H9 (cell line): ENCODE data around the gene IL17RE. TPM values are rescaled to one million over a fixed set of nuclear protein-coding genes. Genes with fewer than 3 reads are reported as not detected.

Source experiments
- DNase-seq: peaks from one replicate; pipeline ENCODE4 v3.0.0-alpha.2; 2017
- H2AFZ ChIP-seq: one replicate; pipeline ENCODE4 v1.6.1; 2013; ENCODE audit warnings: mild to moderate bottlenecking, low read length, control low read depth, moderate library complexity
- H2AK5ac ChIP-seq: 2 replicates; pipeline ENCODE4 v1.6.1; 2013; ENCODE audit warnings: low read length, control low read depth, mixed read lengths; ENCODE audit not compliant: insufficient read length
- H2BK120ac ChIP-seq: one replicate; pipeline ENCODE4 v1.6.1; 2013; ENCODE audit warnings: low read depth, mild to moderate bottlenecking, low read length, control low read depth, inconsistent platforms; ENCODE audit not compliant: poor library complexity, severe bottlenecking
- H2BK12ac ChIP-seq: 2 replicates; pipeline ENCODE4 v1.6.1; 2013; ENCODE audit warnings: low read length, control low read depth, mixed read lengths, low read depth; ENCODE audit not compliant: insufficient read length
- H2BK15ac ChIP-seq: 2 replicates; pipeline ENCODE4 v1.6.1; 2013; ENCODE audit warnings: low read depth, low read length, control low read depth
- H2BK20ac ChIP-seq: one replicate; pipeline ENCODE4 v1.6.1; 2013; ENCODE audit warnings: low read depth, mild to moderate bottlenecking, low read length, control low read depth, inconsistent platforms; ENCODE audit not compliant: poor library complexity, severe bottlenecking
- H2BK5ac ChIP-seq: 2 replicates; pipeline ENCODE4 v1.6.1; 2013; ENCODE audit warnings: low read length, control low read depth, mixed read lengths; ENCODE audit not compliant: insufficient read length
- H3K14ac ChIP-seq: 2 replicates; pipeline ENCODE4 v1.6.1; 2013; ENCODE audit warnings: low read length, control low read depth; ENCODE audit not compliant: insufficient read depth
- H3K18ac ChIP-seq: 2 replicates; pipeline ENCODE4 v1.6.1; 2013; ENCODE audit warnings: low read depth, mild to moderate bottlenecking, mixed read lengths, low read length, control low read depth; ENCODE audit not compliant: insufficient read length
- H3K23ac ChIP-seq: 2 replicates; pipeline ENCODE4 v1.6.1; 2013; ENCODE audit warnings: low read length, control low read depth, mixed read lengths, low read depth; ENCODE audit not compliant: insufficient read length
- H3K23me2 ChIP-seq: 2 replicates; pipeline ENCODE4 v1.6.1; 2013; ENCODE audit warnings: low read depth, mild to moderate bottlenecking, mixed read lengths, low read length, control low read depth; ENCODE audit not compliant: insufficient read length, poor library complexity, severe bottlenecking
- H3K27ac ChIP-seq: 2 replicates; pipeline ENCODE4 v1.5.1; 2013; ENCODE audit warnings: low read length, control low read depth, mixed read lengths, low read depth; ENCODE audit not compliant: insufficient read length
- H3K27me3 ChIP-seq: 2 replicates; pipeline ENCODE4 v1.6.1; 2013; ENCODE audit warnings: low read length, control low read depth, inconsistent platforms; ENCODE audit not compliant: insufficient read depth
- H3K4ac ChIP-seq: 2 replicates; pipeline ENCODE4 v1.6.1; 2013; ENCODE audit warnings: low read depth, mild to moderate bottlenecking, control low read depth, inconsistent platforms, low read length, moderate library complexity
- H3K4me1 ChIP-seq: 2 replicates; pipeline ENCODE4 v1.6.1; 2013; ENCODE audit warnings: low read length, control low read depth, inconsistent platforms; ENCODE audit not compliant: insufficient read depth
- H3K4me2 ChIP-seq: 2 replicates; pipeline ENCODE4 v1.6.1; 2013; ENCODE audit warnings: low read length, control low read depth, mixed read lengths; ENCODE audit not compliant: insufficient read length, insufficient read depth
- H3K56ac ChIP-seq: 2 replicates; pipeline ENCODE4 v1.6.1; 2013; ENCODE audit warnings: low read depth, mild to moderate bottlenecking, mixed read lengths, low read length, control low read depth; ENCODE audit not compliant: insufficient read length
- H3K79me1 ChIP-seq: 2 replicates; pipeline ENCODE4 v1.6.1; 2013; ENCODE audit warnings: low read depth, mild to moderate bottlenecking, moderate library complexity, low read length, control low read depth, inconsistent platforms; ENCODE audit not compliant: insufficient read depth, poor library complexity, severe bottlenecking
- H3K79me2 ChIP-seq: 2 replicates; pipeline ENCODE4 v1.6.1; 2013; ENCODE audit warnings: low read length, control low read depth, inconsistent platforms; ENCODE audit not compliant: insufficient read depth
- H3K9ac ChIP-seq: 2 replicates; pipeline ENCODE4 v1.6.1; 2013; ENCODE audit warnings: low read length, control low read depth, mixed read lengths; ENCODE audit not compliant: insufficient read length; ENCODE audit errors: extremely low read depth
- H3K9me3 ChIP-seq: one replicate; pipeline ENCODE4 v1.6.1; 2013; ENCODE audit warnings: low read depth, low read length, inconsistent platforms; ENCODE audit not compliant: control insufficient read depth
- H3T11ph ChIP-seq: one replicate; pipeline ENCODE4 v1.6.1; 2013; ENCODE audit warnings: mild to moderate bottlenecking, low read length, control low read depth, inconsistent platforms
- H4K20me1 ChIP-seq: one replicate; pipeline ENCODE4 v1.6.1; 2013; ENCODE audit not compliant: control insufficient read depth, insufficient read length, insufficient read depth
- H4K5ac ChIP-seq: 2 replicates; pipeline ENCODE4 v1.6.1; 2013; ENCODE audit warnings: low read depth, mild to moderate bottlenecking, mixed read lengths, low read length, control low read depth; ENCODE audit not compliant: insufficient read length
- H4K8ac ChIP-seq: replicated peaks from 2 replicates; pipeline ENCODE4 v1.6.1; 2013; ENCODE audit warnings: low read length, control low read depth, mixed read lengths, low read depth; ENCODE audit not compliant: insufficient read length
- H4K91ac ChIP-seq: 2 replicates; pipeline ENCODE4 v1.6.1; 2013; ENCODE audit warnings: low read depth, mild to moderate bottlenecking, moderate library complexity, mixed read lengths, low read length, control low read depth; ENCODE audit not compliant: insufficient read length
- H3K27ac Mint-ChIP-seq, 3 experiments: 2 replicates in 2 of 3; 3 replicates in 1 of 3; pipeline ENCODE4 v1.8.0; 2020 to 2021; ENCODE audit warnings: mixed read lengths in 3 of 3, mild to moderate bottlenecking in 1 of 3, moderate library complexity in 1 of 3
- H3K27me3 Mint-ChIP-seq: 2 replicates; pipeline ENCODE4 v1.8.0; 2021; ENCODE audit warnings: low read depth, mild to moderate bottlenecking, moderate library complexity, mixed read lengths
- H3K36me3 Mint-ChIP-seq, 3 experiments: 2 replicates in 2 of 3; 3 replicates in 1 of 3; pipeline ENCODE4 v1.8.0; 2020 to 2021; ENCODE audit warnings: low read depth in 3 of 3, mixed read lengths in 3 of 3; ENCODE audit not compliant: insufficient read depth in 1 of 3
- H3K4me1 Mint-ChIP-seq, 2 experiments: 2 replicates each; pipeline ENCODE4 v1.8.0; 2020; ENCODE audit warnings: mixed read lengths in 2 of 2
- H3K4me3 Mint-ChIP-seq, 2 experiments: 2 replicates in 1 of 2; 3 replicates in 1 of 2; pipeline ENCODE4 v1.8.0; 2020 to 2021; ENCODE audit warnings: mild to moderate bottlenecking in 2 of 2, mixed read lengths in 2 of 2, moderate library complexity in 1 of 2
- H3K9me3 Mint-ChIP-seq, 2 experiments: 2 replicates in 1 of 2; 3 replicates in 1 of 2; pipeline ENCODE4 v1.8.0; 2020; ENCODE audit warnings: mild to moderate bottlenecking in 2 of 2, mixed read lengths in 2 of 2, moderate library complexity in 1 of 2
- CTCF ChIP-seq: fragments of 200-600 bp; sonication (generic); conservative IDR thresholded peaks from 3 replicates; pipeline ENCODE4 v1.8.0; 2021; ENCODE audit warnings: antibody characterized with exemption, mild to moderate bottlenecking
- WGBS: extraction: QIAGEN DNeasy Blood & Tissue Kit; methylation state at CpG from one replicate; pipeline ENCODE4 v1.1.7; 2013; ENCODE audit warnings: missing lambda C conversion rate, low lambda C conversion rate, mixed read lengths; ENCODE audit not compliant: insufficient read length; ENCODE audit errors: extremely low coverage; 5-methylcytosine and 5-hydroxymethylcytosine counted together
- total RNA-seq: library from RNA; stranded (reverse); gene quantifications from 2 replicates; pipeline ENCODE4 v1.2.1, GENCODE V29; 2021

Gene IL17RE
- total RNA-seq, 1 experiment from 2014 or later: 2.1 TPM

- Histone ChIP-seq H3K14ac (no peak overlapping the region), H3K4me2 (no peak overlapping the region), H2BK12ac (no peak overlapping the region), H3K9ac (no peak overlapping the region), H2BK15ac (no peak overlapping the region), H3K79me2 (no peaks in the 10 kb centered on the region), H4K5ac (no peak overlapping the region), H3T11ph (no peak overlapping the region), H3K23me2 (peaks cover 15% of the 10 kb centered on the region), H4K91ac (no peak overlapping the region), H2AK5ac (no peak overlapping the region), H4K8ac (no peak overlapping the region), H3K79me1 (no peaks in the 10 kb centered on the region), H3K56ac (no peak overlapping the region), H2BK20ac (no peak overlapping the region), H3K9me3 (no peaks in the 10 kb centered on the region), H2BK5ac (no peak overlapping the region), H3K23ac (no peak overlapping the region), H3K18ac (no peak overlapping the region), H3K4ac (no peak overlapping the region), H3K4me1 (peaks cover 4% of the 10 kb centered on the region; the same call in 1 of the 2 replicates), H2AFZ (no peak overlapping the region), H2BK120ac (no peak overlapping the region), H4K20me1 (no peaks in the 10 kb centered on the region), H3K27me3 (no peaks in the 10 kb centered on the region; the same call in 1 of the 2 replicates), H3K27ac (no peak overlapping the region)
- TF ChIP-seq CTCF: no peak
- no CpG with 5 or more reads among the region's 8 CpGs for WGBS
- H3K36me3 Mint-ChIP-seq: peaks cover 0 to 5% (median 0%) of the 10 kb centered on the region in 3 experiments; a peak in 1 of 7 replicates
- no peak overlapping the region for H3K27ac Mint-ChIP-seq
- H3K4me1 Mint-ChIP-seq: peaks cover 12 to 19% of the 10 kb centered on the region in 2 experiments
- no peak overlapping the region for H3K4me3 Mint-ChIP-seq
- no peak for DNase-seq
- no peaks in the 10 kb centered on the region; a peak in 2 of 5 replicates for H3K9me3 Mint-ChIP-seq
- peaks cover 17% of the 10 kb centered on the region for H3K27me3 Mint-ChIP-seq
Measured at GRCh38 chr3:9911863-9912262, 9.2 kb downstream of the IL17RE start.
